Spleen (tissue), 11 donors: ENCODE results near the gene CEP41. TPM values are rescaled to one million over a fixed set of nuclear protein-coding genes. Genes with fewer than 3 reads are reported as not detected.

Experiments used
- DNase-seq: peaks from one replicate; pipeline ENCODE4 v3.0.0-alpha.2; 2020
- H3K27ac ChIP-seq, 8 donors: fragments of 200-600 bp; sonication (generic) in 7 of 8; 1 replicate in 4 of 8; 2 replicates in 4 of 8; pipeline versions ENCODE4 v1.5.0 to v1.8.0; 2016 to 2021; ENCODE audit warnings: inconsistent platforms in 4 of 8, mild to moderate bottlenecking in 4 of 8, moderate library complexity in 1 of 8
- H3K27me3 ChIP-seq, 7 donors: fragments of 200-600 bp; sonication (generic) in 6 of 7; replicated peaks in 1 of 7; 1 replicate in 4 of 7; 2 replicates in 3 of 7; pipeline versions ENCODE4 v1.5.0 to v1.8.0; 2016 to 2021; ENCODE audit warnings: inconsistent platforms in 3 of 7, mild to moderate bottlenecking in 1 of 7
- H3K36me3 ChIP-seq, 6 donors: fragments of 200-600 bp; sonication (generic) in 5 of 6; 1 replicate in 4 of 6; 2 replicates in 2 of 6; pipeline versions ENCODE4 v1.5.0 to v1.8.0; 2016 to 2021; ENCODE audit warnings: inconsistent platforms in 2 of 6
- H3K4me1 ChIP-seq, 6 donors: fragments of 200-600 bp; sonication (generic) in 5 of 6; 1 replicate in 3 of 6; 2 replicates in 3 of 6; pipeline versions ENCODE4 v1.5.0 to v1.8.0; 2016 to 2021; ENCODE audit warnings: inconsistent platforms in 3 of 6
- H3K4me3 ChIP-seq, 8 donors: fragments of 200-600 bp; sonication (generic) in 7 of 8; 1 replicate in 4 of 8; 2 replicates in 4 of 8; pipeline versions ENCODE4 v1.5.0 to v1.8.0; 2016 to 2021; ENCODE audit warnings: inconsistent platforms in 4 of 8, mild to moderate bottlenecking in 4 of 8, moderate library complexity in 2 of 8
- H3K9me3 ChIP-seq, 8 donors: fragments of 200-600 bp; sonication (generic) in 7 of 8; 1 replicate in 4 of 8; 2 replicates in 4 of 8; pipeline versions ENCODE4 v1.5.0 to v1.8.0; 2016 to 2021; ENCODE audit warnings: inconsistent platforms in 4 of 8
- POLR2A ChIP-seq, 3 donors: fragments of 450-650 bp; IDR thresholded peaks; one replicate each; pipeline ENCODE4 v1.5.1; 2017; ENCODE audit warnings: antibody characterized with exemption in 3 of 3, mild to moderate bottlenecking in 1 of 3
- POLR2AphosphoS5 ChIP-seq, 3 donors: sonication (generic); formaldehyde crosslinking; IDR thresholded peaks; one replicate each; pipeline ENCODE4 v1.5.1; 2017; ENCODE audit warnings: antibody characterized with exemption in 3 of 3
- WGBS, 5 donors: extraction: QIAGEN DNeasy Blood & Tissue Kit in 3 of 5; methylation state at CpG; one replicate each; pipeline versions ENCODE4 v1.1.5 to v1.1.7; 2013 to 2018; 5-methylcytosine and 5-hydroxymethylcytosine counted together
- intact Hi-C: fragments of 100-400 bp; cut with DNase I; formaldehyde crosslinking; loops from one replicate; pipeline ENCODE4 v1.15.0; 2023; ENCODE audit warnings: low total_unique reads
- polyA plus RNA-seq, 3 donors: library from polyadenylated mRNA; stranded (reverse); fragments of 200-250 nt; gene quantifications; one replicate each; pipeline ENCODE4 v1.2.1, GENCODE V29; 2013
- total RNA-seq, 7 donors: library from RNA; depleted of rRNA in 3 of 7; stranded (reverse); fragments of >200 nt in 3 of 7; fragmentation: NEBNext Ultra II Directional in 4 of 7; extraction: Animal tissue kit (Norgen Biotek cat#: 25700) in 4 of 7; gene quantifications; one replicate each; pipeline versions ENCODE4 v1.1.0 to v1.2.1, GENCODE V29; 2016 to 2021
- TF ChIP-seq, protein P1 (sequence below), 11 experiments: fragments of 200-600 bp in 7 of 11; fragments of 450-650 bp in 4 of 11; sonication (generic) in 4 of 11; IDR thresholded peaks in 8 of 11; conservative IDR thresholded peaks in 3 of 11; 1 replicate in 7 of 11; 2 replicates in 4 of 11; pipeline versions ENCODE4 v1.4.0 to v1.8.0; 2016 to 2021; ENCODE audit warnings: antibody characterized with exemption in 11 of 11, inconsistent platforms in 4 of 11, mild to moderate bottlenecking in 1 of 11
- donor health status: healthy with polysubstance abuse.
- donor health status: DM: no; HTN: no; CAD: no; lungs with moderate emphysema.
- donor health status: DM: no; HTN: no; CAD: no.
- donor health status: Bipolar disorder and iron deficiency.
- donor health status: healthy.
- donor health status: DM: no; HTN: no; CAD: no.
- donor health status: DM: yes; HTN: yes; CAD: no.

The CEP41 gene
- total and polyA plus RNA-seq, 10 donors = 2.3 to 19.3 (median 12.5) TPM

DNA sequence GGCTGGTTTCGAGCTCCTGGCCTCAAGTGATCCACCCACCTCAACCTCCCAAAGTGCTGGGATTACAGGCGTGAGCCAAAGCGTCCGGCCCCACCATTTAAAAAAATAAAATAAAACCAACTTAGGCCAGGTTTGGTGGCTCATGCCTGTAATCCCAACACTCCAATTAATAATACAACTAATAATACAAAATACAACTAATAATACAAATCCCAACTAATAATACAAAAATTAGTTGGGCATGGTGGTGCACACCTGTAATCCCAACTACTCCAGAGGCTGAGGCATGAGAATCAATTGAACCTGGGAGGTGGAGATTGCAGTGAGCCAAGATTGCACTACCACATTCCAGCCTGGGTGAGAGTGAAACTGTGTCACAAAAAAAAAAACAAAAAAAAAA lies 27.6 kb downstream of the CEP41 start:
- intact Hi-C loops = no loop called here
- Histone ChIP-seq H3K27ac (no peak overlapping the region), H3K4me1 (peaks cover 0 to 29% (median 5%) of the 10 kb centered on the region in 6 donors), H3K36me3 (peaks cover 0 to 9% (median 0%) of the 10 kb centered on the region in 6 donors), H3K27me3 (no peaks in the 10 kb centered on the region), H3K9me3 (no peaks in the 10 kb centered on the region), H3K4me3 (no peak overlapping the region)
- 79 to 98% (median 96%) methylated on average over 4 of the region's 4 CpGs for WGBS, 5 donors
- DNase-seq = no peak
- TF ChIP-seq POLR2AphosphoS5 (IDR thresholded peaks at IDR 0.05) = no peak
- TF ChIP-seq, protein P1, sequence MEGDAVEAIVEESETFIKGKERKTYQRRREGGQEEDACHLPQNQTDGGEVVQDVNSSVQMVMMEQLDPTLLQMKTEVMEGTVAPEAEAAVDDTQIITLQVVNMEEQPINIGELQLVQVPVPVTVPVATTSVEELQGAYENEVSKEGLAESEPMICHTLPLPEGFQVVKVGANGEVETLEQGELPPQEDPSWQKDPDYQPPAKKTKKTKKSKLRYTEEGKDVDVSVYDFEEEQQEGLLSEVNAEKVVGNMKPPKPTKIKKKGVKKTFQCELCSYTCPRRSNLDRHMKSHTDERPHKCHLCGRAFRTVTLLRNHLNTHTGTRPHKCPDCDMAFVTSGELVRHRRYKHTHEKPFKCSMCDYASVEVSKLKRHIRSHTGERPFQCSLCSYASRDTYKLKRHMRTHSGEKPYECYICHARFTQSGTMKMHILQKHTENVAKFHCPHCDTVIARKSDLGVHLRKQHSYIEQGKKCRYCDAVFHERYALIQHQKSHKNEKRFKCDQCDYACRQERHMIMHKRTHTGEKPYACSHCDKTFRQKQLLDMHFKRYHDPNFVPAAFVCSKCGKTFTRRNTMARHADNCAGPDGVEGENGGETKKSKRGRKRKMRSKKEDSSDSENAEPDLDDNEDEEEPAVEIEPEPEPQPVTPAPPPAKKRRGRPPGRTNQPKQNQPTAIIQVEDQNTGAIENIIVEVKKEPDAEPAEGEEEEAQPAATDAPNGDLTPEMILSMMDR (IDR thresholded peaks at IDR 0.05 in 8 of 11, conservative IDR thresholded peaks at IDR 0.05 in 3 of 11) = no peak
- no peak for TF ChIP-seq POLR2A (IDR thresholded peaks at IDR 0.05)

DNA sequence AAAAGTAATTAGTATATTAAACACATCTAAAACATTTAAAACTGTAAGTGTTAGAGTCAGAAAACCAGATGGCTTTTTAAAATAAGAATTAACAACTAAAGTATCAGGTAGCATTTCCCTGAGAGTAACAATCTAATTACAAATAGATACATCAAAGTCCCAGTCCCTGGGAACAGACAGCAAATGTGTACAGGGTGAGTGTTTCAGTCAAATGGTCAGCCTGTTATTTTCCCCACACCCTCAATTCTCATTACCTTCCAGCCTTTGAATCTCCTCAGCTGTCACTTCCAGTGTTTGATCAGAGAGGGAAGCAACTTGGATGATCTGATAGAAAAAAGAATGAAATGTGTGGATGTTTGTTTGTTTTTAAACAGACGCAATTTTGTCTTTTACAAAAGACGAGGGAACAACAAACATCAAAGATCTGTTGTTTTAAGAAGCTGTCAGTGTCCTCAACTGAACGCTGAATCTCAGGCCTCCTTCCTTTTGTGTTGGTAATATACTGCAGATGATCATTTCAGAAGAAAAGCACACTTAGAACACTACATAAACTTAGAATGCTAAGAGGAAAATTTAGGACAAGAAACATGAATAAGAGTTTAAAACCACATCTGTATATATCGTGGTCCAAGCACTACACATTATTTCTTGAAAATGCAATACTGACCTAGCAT lies 29.8 kb downstream of the CEP41 start:
- DNase-seq = no peak
- no peak for TF ChIP-seq POLR2A (IDR thresholded peaks at IDR 0.05)
- no peak for TF ChIP-seq POLR2AphosphoS5 (IDR thresholded peaks at IDR 0.05)
- TF ChIP-seq, protein P1 (IDR thresholded peaks at IDR 0.05 in 8 of 11, conservative IDR thresholded peaks at IDR 0.05 in 3 of 11) = no peak
- 84 to 87% (median 84%) methylated on average over 4 of the region's 4 CpGs for WGBS, 5 donors

DNA sequence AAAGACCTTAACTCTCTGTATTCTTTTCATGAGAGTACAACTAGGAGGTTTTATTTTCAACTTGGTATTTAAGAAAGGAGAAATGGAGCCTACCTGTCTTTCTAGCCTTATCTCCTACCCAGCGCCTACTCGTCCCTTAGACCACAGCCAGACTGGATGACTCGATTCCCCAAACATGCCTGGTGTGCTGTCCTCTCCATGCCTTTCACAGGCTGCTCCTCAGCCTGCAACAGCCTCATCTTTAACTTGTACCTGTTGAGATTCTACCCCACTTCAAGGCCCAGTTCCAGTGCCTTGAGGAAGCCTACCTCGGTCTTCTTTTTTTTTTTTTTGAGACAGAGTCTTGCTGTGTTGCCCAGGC lies 31.1 kb downstream of the CEP41 start:
- H3K4me1 ChIP-seq = peaks cover 0 to 6% (median under 1%) of the 10 kb centered on the region in 6 donors
- H3K9me3 ChIP-seq = no peaks in the 10 kb centered on the region
- intact Hi-C loops = no loop called here
- 82 to 89% (median 85%) methylated on average over 4 of the region's 4 CpGs for WGBS, 5 donors
- no peak for DNase-seq
- H3K36me3 ChIP-seq = peaks cover 0 to 9% (median 0%) of the 10 kb centered on the region in 6 donors
- no peaks in the 10 kb centered on the region for H3K27me3 ChIP-seq
- no peak overlapping the region for H3K4me3 ChIP-seq
- no peak overlapping the region for H3K27ac ChIP-seq
- TF ChIP-seq, protein P1 (IDR thresholded peaks at IDR 0.05 in 8 of 11, conservative IDR thresholded peaks at IDR 0.05 in 3 of 11) = no peak
- TF ChIP-seq POLR2A (IDR thresholded peaks at IDR 0.05) = no peak
- TF ChIP-seq POLR2AphosphoS5 (IDR thresholded peaks at IDR 0.05) = no peak

More for the DNA sequence above, 29.8 kb downstream of the CEP41 start:
- peaks cover 0 to 9% (median 0%) of the 10 kb centered on the region in 6 donors for H3K36me3 ChIP-seq
- peaks cover 0 to 18% (median 4%) of the 10 kb centered on the region in 6 donors for H3K4me1 ChIP-seq
- H3K4me3 ChIP-seq = no peak overlapping the region
- no peaks in the 10 kb centered on the region for H3K27me3 ChIP-seq
- H3K27ac ChIP-seq = no peak overlapping the region
- intact Hi-C loops = no loop called here
- no peaks in the 10 kb centered on the region for H3K9me3 ChIP-seq

DNA sequence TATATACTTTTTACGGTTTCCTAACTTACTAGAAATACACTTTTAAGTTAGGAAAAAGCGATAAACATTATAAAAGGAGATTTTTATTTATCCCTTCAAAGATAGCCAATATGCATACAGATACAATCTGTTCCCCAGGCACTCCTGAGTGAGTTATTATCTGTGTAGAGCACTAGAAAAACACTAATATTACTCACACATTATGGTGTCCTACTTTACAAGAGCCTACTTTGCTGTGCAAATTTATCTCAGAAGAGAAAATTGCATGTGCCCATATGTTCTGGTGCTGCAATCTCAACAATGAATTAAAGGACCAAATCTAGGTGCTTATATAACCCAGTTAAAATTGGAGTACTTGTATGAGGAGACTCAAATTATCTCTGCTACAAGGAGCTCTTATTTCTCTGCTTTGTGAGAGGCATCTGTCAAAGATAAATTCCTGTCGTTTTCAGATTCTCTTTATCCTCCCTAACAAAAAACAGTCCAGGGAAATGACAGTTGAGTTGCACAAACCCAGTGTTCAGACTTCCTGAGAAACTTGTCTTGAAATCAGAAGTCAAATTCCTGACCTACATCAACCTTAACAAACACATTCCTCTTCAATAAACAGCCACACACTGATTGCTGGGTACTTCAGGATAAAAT lies 31.6 kb downstream of the CEP41 start:
- intact Hi-C loops = no loop called here
- H3K27me3 ChIP-seq = no peaks in the 10 kb centered on the region
- H3K4me1 ChIP-seq = peaks cover 0 to 1% (median 0%) of the 10 kb centered on the region in 6 donors
- no peak for TF ChIP-seq POLR2A (IDR thresholded peaks at IDR 0.05)
- TF ChIP-seq, protein P1 (IDR thresholded peaks at IDR 0.05 in 8 of 11, conservative IDR thresholded peaks at IDR 0.05 in 3 of 11) = no peak
- no peak for TF ChIP-seq POLR2AphosphoS5 (IDR thresholded peaks at IDR 0.05)
- H3K36me3 ChIP-seq = peaks cover 0 to 9% (median 0%) of the 10 kb centered on the region in 6 donors
- H3K4me3 ChIP-seq = no peak overlapping the region
- no peaks in the 10 kb centered on the region for H3K9me3 ChIP-seq
- 69 to 77% (median 71%) methylated on average over 3 of the region's 3 CpGs for WGBS, 5 donors
- DNase-seq = no peak
- no peak overlapping the region for H3K27ac ChIP-seq
